HepG2 (cell line): ENCODE measurements around the gene SPTBN4. TPM values are rescaled to one million over a fixed set of nuclear protein-coding genes. Genes with fewer than 3 reads are reported as not detected.

Experiments
- CBX2 ChIP-seq, 2 experiments: fragments of 200-600 bp in 1 of 2; sonication (generic); formaldehyde crosslinking in 1 of 2; IDR thresholded peaks; 2 replicates each; pipeline versions ENCODE4 v1.7.0 to v1.8.1; 2018 to 2022; ENCODE audit warnings: low read depth in 2 of 2, low read length in 1 of 2, mild to moderate bottlenecking in 1 of 2, missing genetic modification reagents in 1 of 2
- ELF1 ChIP-seq: sonication (generic); formaldehyde crosslinking; IDR thresholded peaks from 2 replicates; pipeline ENCODE4 v1.4.0; 2020; ENCODE audit warnings: missing genetic modification reagents
- HDAC1 ChIP-seq: sonication (generic); formaldehyde crosslinking; IDR thresholded peaks from 2 replicates; pipeline ENCODE4 v1.5.1; 2020; ENCODE audit warnings: mild to moderate bottlenecking, missing genetic modification reagents
- LCORL ChIP-seq, 2 experiments: fragments of 450-650 bp in 1 of 2; sonication (generic) in 1 of 2; formaldehyde crosslinking in 1 of 2; IDR thresholded peaks; 2 replicates each; pipeline versions ENCODE4 v1.5.0 to v1.6.1; 2017 to 2020; ENCODE audit warnings: antibody characterized with exemption in 1 of 2, missing genetic modification reagents in 1 of 2
- MZF1 ChIP-seq: sonication (generic); formaldehyde crosslinking; IDR thresholded peaks from 2 replicates; pipeline ENCODE4 v1.8.1; 2023; ENCODE audit warnings: mild to moderate bottlenecking, missing genetic modification reagents, borderline replicate concordance
- POLR2AphosphoS2 ChIP-seq: IDR thresholded peaks from 2 replicates; pipeline ENCODE4 v1.6.1; 2011; ENCODE audit warnings: low read depth, low read length, improper control_type of control experiment
- PRDM4 ChIP-seq: sonication (generic); formaldehyde crosslinking; IDR thresholded peaks from 2 replicates; pipeline ENCODE4 v1.9.0; 2021; ENCODE audit warnings: missing genetic modification reagents, borderline replicate concordance
- RARA ChIP-seq: IDR thresholded peaks from 2 replicates; pipeline ENCODE4 v1.6.1; 2016; ENCODE audit warnings: missing genetic modification reagents, missing compliant biosample characterization
- SCMH1 ChIP-seq: sonication (generic); formaldehyde crosslinking; IDR thresholded peaks from 2 replicates; pipeline ENCODE4 v1.9.0; 2021; ENCODE audit warnings: missing genetic modification reagents, mild to moderate bottlenecking, borderline replicate concordance
- SMYD3 ChIP-seq: sonication (generic); formaldehyde crosslinking; IDR thresholded peaks from 2 replicates; pipeline ENCODE4 v1.8.1; 2023; ENCODE audit warnings: mild to moderate bottlenecking, missing genetic modification reagents
- SRF ChIP-seq: IDR thresholded peaks from 2 replicates; pipeline ENCODE4 v1.6.1; 2011; ENCODE audit warnings: mild to moderate bottlenecking, low read depth, low read length, moderate library complexity
- ZBTB34 ChIP-seq: sonication (generic); formaldehyde crosslinking; IDR thresholded peaks from 2 replicates; pipeline ENCODE4 v1.8.0; 2022; ENCODE audit warnings: mild to moderate bottlenecking, missing genetic modification reagents
- ZFAT ChIP-seq: sonication (generic); formaldehyde crosslinking; conservative IDR thresholded peaks from 2 replicates; pipeline ENCODE4 v1.8.1; 2023; ENCODE audit warnings: missing genetic modification reagents, inconsistent platforms
- ZGPAT ChIP-seq: IDR thresholded peaks from 2 replicates; pipeline ENCODE4 v1.6.1; 2016; ENCODE audit warnings: mild to moderate bottlenecking
- ZNF20 ChIP-seq: sonication (generic); formaldehyde crosslinking; IDR thresholded peaks from 2 replicates; pipeline ENCODE4 v1.4.0; 2020; ENCODE audit warnings: mild to moderate bottlenecking, moderate library complexity, missing genetic modification reagents
- ZNF263 ChIP-seq: sonication (generic); formaldehyde crosslinking; IDR thresholded peaks from 2 replicates; pipeline ENCODE4 v1.4.0; 2020; ENCODE audit warnings: missing genetic modification reagents
- ZNF44 ChIP-seq: sonication (generic); formaldehyde crosslinking; IDR thresholded peaks from 2 replicates; pipeline ENCODE4 v1.5.1; 2020; ENCODE audit warnings: mild to moderate bottlenecking, missing genetic modification reagents
- ZNF501 ChIP-seq: sonication (generic); formaldehyde crosslinking; IDR thresholded peaks from 2 replicates; pipeline ENCODE4 v1.5.1; 2020; ENCODE audit warnings: mild to moderate bottlenecking, moderate library complexity, missing genetic modification reagents
- ZNF674 ChIP-seq: sonication (generic); formaldehyde crosslinking; IDR thresholded peaks from 2 replicates; pipeline ENCODE4 v1.5.0; 2020; ENCODE audit warnings: low read depth, mild to moderate bottlenecking, missing genetic modification reagents
- ZNF691 ChIP-seq: sonication (generic); formaldehyde crosslinking; IDR thresholded peaks from 2 replicates; pipeline ENCODE4 v1.4.0; 2020; ENCODE audit warnings: missing genetic modification reagents, low read depth, mild to moderate bottlenecking, borderline replicate concordance
- ZSCAN12 ChIP-seq: sonication (generic); formaldehyde crosslinking; IDR thresholded peaks from 2 replicates; pipeline ENCODE4 v1.9.0; 2021; ENCODE audit warnings: mild to moderate bottlenecking, missing genetic modification reagents
- ZSCAN21 ChIP-seq: sonication (generic); formaldehyde crosslinking; IDR thresholded peaks from 2 replicates; pipeline ENCODE4 v1.8.0; 2022; ENCODE audit warnings: mild to moderate bottlenecking, missing genetic modification reagents, moderate library complexity, borderline replicate concordance
- polyA plus RNA-seq, 8 experiments: library from polyadenylated mRNA; depleted of rRNA in 3 of 8; stranded (reverse) in 7 of 8; unstranded in 1 of 8; fragments of >200 nt; fragmentation: Illumina TruSeq in 4 of 8; extraction: Trizol in 4 of 8; gene quantifications; 2 replicates each; pipeline versions ENCODE4 v1.2.1 to v1.2.3, GENCODE V29; 2011 to 2016; ENCODE audit warnings: low read depth in 4 of 8, missing spikeins in 1 of 8, mixed read lengths in 1 of 8; ENCODE audit not compliant: insufficient read depth in 1 of 8
- total RNA-seq, 5 experiments: library from RNA; depleted of rRNA; stranded (reverse); fragments of >200 nt; fragmentation: Illumina TruSeq; extraction: Trizol; gene quantifications; 2 replicates each; pipeline ENCODE4 v1.2.3, GENCODE V29; 2016; ENCODE audit warnings: low read depth in 1 of 5

Gene SPTBN4
- total and polyA plus RNA-seq, 2 of the 13 experiments (the other 11 are each of a cell fraction or from before 2014, with no cell fraction given): 0.11 TPM

- TF ChIP-seq ZGPAT (CRISPR knock-in tag) (peak; percentile 88), ZNF20 (CRISPR knock-in tag) (no peak), SRF (peak; percentile 100), POLR2AphosphoS2 (no peak), ZSCAN12 (0 out of 2 replicates have a peak, but pooled peaks have one; percentile 81), ELF1 (CRISPR knock-in tag) (peak; percentile 81), ZNF691 (CRISPR knock-in tag) (no peak), ZNF674 (CRISPR knock-in tag) (0 out of 2 replicates have a peak, but pooled peaks have one; percentile 84), SCMH1 (CRISPR knock-in tag) (no peak), RARA (peak; percentile 48), MZF1 (0 out of 2 replicates have a peak, but pooled peaks have one; percentile 47), SMYD3 (CRISPR knock-in tag) (no peak), LCORL (IDR thresholded peaks at IDR 0.05) (no peak), LCORL (CRISPR knock-in tag; IDR thresholded peaks at IDR 0.05) (peak; percentile 92), ZBTB34 (CRISPR knock-in tag) (peak; percentile 50; the same call in 1 of the 2 replicates), PRDM4 (CRISPR knock-in tag) (0 out of 2 replicates have a peak, but pooled peaks have one; percentile 12), HDAC1 (CRISPR knock-in tag) (peak; percentile 89), ZFAT (CRISPR knock-in tag) (0 out of 2 replicates have a peak, but pooled peaks have one; percentile 19), ZSCAN21 (peak; percentile 57; the same call in 1 of the 2 replicates), CBX2 (IDR thresholded peaks at IDR 0.05; ENCODE audit: low read depth, low read length) (no peak), CBX2 (CRISPR knock-in tag; IDR thresholded peaks at IDR 0.05; ENCODE audit: low read depth) (no peak), ZNF44 (CRISPR knock-in tag) (peak; percentile 77; the same call in 1 of the 2 replicates), ZNF501 (CRISPR knock-in tag) (peak; percentile 53; the same call in 1 of the 2 replicates), ZNF263 (CRISPR knock-in tag) (no peak; the same call in 1 of the 2 replicates)
These were observed 45.7 kb upstream of the SPTBN4 start (continued) for GRCh38 chr19:40420766-40421765.
